Inflammatory macrophage treated with lipopolysaccharide for 4 hours (primary cell): ENCODE results near the gene DYRK1A.
"Not testable (repeated sequence)": the region's sequence is repeated elsewhere in the genome, so short reads cannot be mapped to it uniquely, and the experiment has no call there.

Experiments used
- DNase-seq: peaks from one replicate; pipeline ENCODE4 v3.0.0-alpha.2; 2020

The DYRK1A gene

DNA sequence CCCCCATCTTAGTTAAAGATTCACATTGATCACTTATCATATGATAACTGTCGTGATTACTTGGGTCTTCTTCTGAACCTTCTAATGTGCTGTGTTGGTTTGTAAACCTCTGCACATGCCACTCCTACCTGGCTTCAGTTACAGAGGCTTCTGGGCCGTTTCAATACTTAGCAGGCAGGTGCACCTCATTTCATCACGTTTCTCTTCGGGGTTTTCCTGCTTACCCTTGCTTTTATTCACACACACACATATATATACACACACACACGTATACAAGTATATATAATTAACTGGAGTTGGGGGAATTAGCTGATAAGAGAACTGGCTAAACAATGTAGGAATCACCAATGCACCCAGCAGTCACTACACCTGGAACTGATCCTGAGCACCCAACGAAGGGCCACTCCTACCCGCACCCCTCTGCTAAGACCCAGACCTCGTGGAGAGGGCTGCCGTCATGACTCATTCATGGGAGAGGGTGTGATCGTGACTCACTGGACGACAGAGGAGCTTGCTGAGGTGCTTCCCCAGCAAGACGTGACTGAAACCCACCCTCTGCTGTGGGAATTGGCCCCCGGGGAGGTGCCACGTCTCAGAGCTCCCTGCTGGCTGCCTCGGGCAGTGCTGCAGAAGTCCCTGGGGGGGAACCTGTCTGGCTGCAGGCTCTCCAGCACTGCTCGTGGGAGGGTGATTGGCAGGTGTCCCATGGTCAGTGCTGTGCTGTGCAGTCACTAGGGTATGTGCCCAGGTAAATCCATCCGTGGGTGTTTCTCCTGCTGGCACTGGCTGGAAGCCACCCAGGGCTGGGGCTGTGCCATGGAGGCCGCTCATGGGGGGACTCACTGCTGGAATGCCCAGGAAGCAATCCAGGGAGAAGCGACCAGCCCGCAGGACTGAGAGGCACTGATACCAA lies 166.6 kb downstream of the DYRK1A start:
- no peak for DNase-seq

DNA sequence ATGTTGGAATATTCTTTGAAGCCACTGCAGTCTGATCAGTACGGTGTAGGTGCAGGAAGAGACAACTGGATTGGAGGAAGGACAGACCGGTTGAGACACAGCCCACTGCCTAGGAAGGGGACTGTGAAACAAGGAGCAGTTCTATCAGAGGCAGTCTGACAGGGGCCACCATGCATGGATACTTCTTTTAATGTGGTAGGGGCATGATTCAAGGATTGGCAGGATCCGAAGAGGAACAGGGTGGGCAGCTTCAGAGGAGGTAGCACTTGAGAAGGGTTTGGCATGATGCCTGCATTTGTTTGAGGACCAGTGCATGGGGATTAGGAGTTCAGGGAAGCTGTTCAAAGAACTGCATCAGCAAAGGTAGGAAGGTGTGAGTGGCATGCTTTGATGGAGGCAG lies 167.9 kb downstream of the DYRK1A start:
- DNase-seq, result no peak

DNA sequence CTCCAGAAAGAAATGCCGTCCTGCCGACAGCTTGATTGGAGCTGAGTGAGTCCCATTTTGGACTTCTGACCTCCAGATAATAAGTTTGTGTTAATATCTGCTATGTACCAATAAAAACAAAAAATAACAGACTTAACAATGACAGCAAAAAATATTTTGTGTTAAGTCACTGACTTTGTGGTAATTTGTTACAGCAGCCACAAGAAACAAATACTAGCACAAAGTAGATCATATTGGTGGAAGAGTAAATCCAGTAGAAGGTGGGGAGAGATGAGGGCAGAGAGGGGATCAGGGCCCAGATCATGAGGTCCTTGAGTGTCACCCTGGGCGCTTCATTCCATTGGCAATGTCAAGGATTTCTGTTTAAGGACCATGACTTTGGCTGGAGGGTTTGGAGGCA lies 168.6 kb downstream of the DYRK1A start:
- DNase-seq, result no peak

DNA sequence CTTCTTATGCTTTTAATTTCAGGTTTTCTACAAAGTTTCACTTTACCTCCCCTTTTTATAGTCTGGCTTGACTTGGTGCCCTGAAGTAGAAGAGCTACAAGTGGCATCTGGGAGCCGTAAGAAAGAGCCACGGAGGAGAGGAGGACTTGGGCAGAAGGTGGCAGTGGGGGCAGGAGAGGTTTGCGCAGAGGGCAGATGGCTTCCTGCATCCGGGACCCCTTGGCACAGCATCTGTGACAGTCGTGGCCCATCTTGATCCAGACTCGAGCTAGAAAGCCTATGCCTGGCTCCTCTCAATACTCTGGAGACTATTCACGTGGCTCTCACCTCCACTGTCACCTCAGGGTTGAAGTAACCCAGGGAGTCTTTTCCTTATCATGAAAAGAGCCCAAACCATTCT lies 169.1 kb downstream of the DYRK1A start:
- DNase-seq, result no peak

DNA sequence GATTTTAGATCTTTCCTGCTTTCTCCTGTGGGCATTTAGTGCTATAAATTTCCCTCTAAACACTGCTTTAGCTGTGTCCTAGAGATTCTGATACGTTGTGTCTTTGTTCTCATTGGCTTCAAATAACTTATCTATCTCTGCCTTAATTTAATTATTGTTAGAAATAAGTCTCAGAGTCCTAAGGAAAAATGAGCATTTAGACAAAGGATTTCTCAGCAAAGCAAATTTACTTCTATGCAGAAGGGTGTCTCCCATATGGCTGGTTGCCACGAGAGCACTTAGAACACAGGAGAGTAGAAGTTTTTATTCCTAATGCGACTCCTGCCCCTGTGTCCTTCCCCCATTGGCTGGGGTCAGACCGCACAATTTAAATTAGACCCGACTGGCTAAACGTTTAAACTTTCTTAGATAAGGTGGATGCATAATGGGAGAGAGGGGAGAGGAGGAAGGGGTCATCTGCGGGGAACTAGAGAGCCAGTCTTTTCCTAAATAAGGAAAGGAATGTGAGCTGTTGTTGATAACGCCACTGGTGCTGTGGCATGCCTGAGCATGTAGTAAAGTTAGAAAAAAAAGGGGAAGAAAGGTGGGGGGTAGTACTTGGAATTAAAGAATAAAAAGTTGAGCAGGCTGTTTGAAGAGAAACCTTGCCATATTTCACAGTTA lies 170.2 kb downstream of the DYRK1A start:
- no peak for DNase-seq

DNA sequence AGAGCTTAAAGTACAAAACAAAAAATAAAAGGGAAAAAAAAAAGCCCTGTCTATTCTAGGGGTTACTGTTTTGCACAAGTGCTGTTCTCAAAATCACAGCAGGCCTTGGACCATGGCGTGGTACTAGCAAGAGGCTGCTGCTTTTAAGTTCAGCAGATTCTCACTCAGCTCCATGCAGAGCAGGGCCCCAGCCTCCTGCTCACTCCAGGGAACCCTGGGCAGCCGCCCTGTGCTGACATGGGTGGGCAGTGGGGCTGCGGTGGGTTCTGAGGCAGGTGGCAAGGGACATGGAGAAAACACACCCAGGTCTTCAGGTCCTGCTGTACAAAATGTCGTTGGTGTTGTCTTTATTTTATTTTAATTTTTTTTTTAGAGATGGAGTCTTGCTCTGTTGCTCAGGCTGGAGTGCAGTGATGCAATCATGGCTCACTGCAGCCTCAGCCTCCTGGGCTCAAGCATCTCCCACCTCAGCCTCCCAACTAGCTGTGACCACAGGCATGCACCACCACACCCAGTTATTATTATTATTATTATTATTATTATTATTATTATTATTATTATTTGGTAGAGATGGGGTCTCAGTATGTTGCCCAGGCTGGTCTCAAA lies 170.9 kb downstream of the DYRK1A start:
- no peak for DNase-seq

DNA sequence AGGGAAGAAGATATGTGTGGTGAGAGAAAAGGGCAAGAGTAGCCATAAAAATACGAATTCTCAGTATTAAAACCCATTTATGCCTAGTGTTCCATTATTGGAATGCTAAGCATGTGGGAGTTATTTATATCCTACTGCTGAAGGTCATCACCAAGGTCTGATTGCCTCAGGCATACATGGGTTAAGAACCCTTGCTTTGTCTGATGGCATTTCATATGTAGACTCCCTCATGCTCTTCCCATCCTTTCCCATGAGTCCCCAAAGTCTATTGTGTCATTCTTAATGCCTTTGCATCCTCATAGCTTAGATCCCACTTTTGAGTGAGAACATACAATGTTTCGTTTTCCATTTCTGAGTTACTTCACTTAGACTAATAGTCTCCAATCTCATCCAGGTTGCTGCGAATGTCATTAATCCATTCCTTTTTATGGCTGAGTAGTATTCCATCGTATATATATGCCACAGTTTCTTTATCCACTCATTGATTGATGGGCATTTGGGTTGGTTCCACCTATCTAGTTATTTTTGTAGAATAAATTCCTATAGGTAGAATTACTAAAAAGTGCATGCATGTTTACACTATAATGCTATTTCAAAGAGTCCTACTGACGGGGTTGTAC lies 172.5 kb downstream of the DYRK1A start:
- no peak for DNase-seq

DNA sequence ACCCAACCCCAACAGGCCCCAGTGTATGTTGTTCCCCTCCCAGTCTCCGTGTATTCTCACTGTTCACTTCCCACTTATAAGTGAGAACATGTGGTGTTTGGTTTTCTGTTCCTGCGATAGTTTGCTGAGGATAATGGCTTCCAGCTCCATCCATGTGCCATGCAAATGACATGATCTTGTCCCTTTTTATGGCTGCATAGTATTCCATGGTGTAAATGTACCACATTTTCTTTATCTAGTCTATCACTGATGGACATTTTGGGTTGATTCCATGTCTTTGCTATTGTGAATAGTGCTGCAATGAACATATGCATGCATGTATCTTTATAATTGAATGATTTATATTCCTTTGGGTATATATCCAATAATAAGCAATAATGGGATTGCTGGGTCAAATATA lies 174.6 kb downstream of the DYRK1A start:
- DNase-seq, result not testable (repeated sequence)

DNA sequence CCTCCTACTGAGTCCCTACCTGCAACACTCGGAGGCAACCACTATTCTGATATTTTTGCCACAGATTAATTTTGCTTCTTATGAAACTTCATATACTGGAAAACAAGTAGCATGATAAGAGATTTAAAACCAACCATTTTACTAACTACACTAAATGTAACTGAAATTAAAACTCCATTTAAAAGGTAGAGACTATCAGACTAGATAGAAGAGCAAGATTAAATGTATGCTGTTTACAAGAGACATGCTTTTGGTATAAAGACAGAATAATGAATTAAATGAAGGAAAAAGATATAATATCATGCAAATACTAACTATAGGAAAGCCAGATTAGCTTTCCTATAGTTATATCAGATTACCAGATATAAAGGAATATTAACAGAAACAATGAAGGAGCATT lies 175.9 kb downstream of the DYRK1A start:
- no peak for DNase-seq

DNA sequence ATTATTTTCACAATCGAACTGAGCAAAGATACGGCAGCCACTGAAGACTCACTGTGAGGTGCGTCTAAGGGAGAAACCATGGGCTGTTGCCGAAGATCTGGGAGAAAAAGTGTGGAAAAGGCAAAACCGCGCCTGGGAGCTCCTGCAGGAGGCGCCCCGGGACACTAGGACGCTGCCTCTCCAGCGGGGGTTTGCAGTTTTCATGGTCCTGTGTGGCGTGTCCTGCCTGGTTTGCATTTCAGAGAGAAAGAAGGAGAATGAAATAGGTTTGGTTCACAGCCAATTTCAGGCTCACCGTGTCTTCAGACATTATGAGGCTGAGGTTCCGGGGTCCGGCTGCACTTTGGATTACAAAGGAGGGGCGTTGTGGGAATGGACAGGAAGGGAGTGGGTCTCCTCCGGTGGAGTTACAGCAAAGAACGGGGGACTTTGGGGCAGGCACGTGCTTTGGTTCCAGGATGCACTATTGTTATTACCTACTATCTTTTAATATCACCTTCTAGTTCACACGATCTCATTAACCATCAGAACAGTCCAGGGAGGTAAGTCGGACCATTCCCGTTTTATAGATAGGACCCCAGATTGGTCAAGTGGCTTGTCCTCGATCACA lies 179.8 kb downstream of the DYRK1A start:
- no peak for DNase-seq

DNA sequence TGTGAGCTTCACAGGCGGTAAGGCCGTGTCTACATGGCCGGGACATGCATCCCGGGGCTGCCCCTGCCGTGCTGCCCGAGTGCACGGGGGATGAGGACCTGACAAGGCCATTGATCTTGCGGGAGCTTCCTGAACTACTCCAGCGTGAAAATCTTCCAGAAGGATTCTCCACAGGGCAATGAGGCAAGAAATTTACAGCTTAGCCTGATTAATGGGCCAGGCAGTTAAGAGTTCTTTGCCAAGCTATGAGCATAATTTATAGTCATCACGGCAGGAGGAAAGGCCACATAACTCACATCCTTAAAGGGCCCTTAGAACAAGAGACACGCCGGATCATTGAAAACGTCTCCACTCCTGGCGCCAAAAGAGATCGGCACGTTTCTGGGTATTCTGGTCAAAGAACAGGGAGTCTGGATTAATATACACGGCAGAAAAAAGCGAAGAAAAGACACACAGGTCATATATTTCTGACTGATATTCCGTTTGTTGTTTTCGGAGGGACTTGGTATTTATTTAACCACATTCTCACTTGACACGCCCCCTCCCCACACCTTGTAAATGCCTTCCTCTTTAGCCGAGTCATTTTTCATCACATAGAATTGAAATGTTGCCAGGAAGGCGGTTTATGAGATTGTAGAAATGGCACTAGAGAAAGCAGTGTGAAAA lies 180.5 kb downstream of the DYRK1A start:
- DNase-seq, result no peak

DNA sequence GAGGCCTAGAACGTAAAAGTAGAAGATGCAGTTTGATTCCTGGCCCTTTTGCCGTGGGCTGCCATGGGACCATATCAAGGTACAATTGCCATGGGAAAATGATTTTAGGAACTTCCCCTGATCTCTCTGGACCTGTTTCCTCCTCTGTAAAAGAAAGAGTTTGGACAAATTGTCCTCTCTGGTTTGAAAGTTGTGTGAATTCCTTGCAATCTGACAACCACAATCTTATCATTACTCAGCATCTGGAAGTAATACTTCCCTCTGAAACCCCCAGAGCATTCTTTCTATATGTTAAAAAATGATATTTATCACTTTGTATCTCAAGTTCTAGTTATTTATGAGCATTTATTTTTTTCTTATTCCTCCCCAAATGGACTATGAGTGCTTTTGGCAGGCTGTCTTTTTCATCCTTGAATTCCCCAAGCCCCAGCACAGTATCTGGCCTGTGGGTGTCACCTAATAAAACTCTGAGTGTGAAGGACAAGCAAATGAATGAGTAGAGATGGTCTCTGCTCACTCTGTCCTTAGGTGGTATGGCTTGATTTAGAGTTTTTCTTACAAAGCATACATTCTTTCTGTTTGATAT lies 181.1 kb downstream of the DYRK1A start:
- no peak for DNase-seq

DNA sequence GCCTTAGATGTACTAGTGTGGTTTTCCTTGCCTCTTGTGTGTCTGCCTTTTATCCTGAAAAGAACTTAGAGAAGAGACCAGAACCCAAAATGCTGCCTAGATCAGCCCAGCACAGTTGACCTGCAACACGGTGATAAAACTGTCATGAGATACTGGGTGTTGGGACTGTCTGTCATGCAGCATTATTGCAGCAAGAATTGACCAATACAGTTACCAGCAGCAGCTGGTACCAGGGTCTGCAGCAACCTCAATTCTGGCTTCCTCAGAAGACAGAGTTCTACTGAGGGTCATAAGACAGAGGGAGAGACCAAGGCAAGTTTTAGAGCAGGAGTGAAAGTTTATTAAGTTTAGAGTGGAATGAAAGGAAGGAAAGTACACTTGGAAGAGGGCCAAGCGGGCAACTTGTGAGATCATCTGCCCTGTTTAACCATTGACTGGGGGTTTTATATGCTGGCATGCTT lies 182.0 kb downstream of the DYRK1A start:
- DNase-seq, result no peak

DNA sequence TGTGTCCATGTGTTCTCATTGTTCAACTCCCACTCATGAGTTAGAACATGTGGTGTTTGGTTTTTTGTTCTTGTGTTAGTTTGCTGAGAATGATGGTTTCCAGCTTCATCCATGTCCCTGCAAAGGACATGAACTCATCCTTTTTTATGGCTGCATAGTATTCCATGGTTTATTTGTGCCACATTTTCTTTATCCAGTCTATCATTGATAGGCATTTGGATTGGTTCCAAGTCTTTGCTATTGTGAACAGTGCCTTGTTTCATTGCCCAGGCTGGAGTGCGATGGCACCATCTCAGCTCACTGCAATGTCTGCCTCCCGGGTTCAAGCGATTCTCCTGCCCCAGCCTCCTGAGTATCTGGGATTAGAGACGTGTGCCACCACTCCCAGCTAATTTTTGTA lies 183.2 kb downstream of the DYRK1A start:
- DNase-seq, result not testable (repeated sequence)

DNA sequence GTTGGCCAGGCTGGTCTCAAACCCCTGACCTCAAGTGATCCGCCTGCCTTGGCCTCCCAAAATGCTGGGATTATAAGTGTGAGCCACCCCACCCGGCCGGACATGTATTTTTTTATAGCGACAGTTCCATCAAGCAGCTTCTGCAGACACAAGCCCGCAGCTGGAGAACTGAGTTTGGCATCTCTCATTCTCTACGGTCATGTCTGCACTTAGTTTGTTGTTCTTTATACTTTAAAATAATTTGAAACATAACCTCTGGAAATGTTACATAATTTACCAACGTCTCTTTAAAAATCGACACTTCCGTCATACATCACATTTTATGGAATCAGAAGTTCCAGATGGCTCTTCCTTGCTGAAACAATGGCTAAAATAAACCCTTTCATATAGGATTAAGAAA lies 183.6 kb downstream of the DYRK1A start:
- DNase-seq, result no peak

DNA sequence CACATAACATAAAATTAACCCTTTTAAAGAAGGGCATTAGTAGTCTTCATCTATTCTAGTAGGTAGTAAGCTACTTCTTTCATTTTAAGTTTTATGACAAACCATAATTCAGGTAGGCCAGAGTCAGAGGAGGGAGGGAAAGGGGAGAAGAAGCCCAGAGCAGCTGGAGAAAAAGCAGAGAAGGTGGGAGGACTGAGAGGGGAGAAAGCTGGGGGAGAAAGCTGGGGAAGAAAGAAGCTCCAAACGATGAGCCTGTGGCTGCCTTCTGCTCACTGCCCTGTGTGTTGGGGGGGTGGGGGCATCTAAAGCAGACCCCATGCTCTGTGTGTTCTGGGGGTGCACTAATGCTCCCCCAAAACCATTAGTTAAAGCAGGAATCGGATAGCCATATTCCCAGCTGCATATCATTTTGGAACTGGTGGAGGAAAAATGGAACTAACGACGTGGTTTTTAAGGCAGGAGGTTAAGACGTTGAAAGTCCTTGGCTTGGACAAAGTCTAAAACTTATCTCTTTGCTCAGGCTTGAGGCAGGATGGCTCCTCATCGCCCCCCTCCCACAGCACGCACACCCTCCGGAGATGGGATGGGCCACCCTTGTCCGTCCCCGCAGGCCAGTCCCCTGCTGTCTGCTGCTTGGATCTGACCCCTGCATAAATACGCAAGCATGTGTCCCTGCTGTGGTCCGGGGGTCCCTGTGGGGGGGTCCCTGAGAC lies 184.2 kb downstream of the DYRK1A start:
- no peak for DNase-seq

DNA sequence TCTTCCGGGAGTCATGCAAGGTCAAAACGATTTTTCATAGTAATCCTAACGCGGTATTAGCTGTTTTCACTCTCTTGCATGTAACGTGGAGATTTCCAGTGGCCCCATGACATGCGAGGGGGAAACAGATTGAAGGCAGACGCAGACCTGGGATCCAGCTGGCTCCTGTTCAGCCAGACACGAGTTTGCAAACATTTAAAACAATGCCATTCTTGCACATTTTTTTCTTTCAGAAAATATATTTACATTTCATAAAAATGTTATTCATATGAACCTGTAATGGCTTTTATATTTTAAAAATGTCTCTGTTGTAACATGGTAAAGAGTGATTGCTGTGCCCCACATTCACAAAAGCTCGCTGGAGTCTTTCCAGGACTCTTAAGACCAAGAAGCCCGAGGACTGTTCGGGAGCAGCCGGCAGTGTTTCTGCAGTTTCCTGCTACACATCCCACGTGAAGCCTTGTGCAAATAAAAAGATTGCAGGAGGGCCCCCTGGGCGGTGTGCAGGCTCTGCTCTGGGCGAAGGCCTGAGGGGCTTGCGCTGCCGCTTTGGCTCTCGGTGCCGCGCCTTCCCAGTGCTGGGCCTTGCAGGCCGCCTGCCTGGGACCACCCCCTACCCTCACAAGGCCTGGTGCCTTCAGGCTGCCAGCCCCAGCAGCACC lies 184.9 kb downstream of the DYRK1A start:
- no peak for DNase-seq

DNA sequence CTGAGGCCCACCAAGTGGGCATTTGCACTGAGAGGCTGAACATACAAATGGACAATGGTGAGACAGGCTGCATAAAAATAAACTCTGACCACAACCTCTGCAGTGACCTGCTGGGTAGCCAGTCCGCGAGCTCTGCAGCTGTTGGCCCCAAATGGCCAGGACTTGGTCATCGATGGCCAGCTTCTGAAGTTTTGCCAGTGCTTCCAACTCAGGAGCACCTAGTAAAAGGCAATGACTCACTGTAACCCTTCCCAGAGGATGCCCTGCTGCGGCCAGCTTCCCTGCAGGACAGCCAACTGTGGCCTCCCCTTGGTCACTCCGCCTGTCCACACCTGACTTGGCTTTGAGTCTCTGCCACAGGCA lies 185.4 kb downstream of the DYRK1A start:
- no peak for DNase-seq

DNA sequence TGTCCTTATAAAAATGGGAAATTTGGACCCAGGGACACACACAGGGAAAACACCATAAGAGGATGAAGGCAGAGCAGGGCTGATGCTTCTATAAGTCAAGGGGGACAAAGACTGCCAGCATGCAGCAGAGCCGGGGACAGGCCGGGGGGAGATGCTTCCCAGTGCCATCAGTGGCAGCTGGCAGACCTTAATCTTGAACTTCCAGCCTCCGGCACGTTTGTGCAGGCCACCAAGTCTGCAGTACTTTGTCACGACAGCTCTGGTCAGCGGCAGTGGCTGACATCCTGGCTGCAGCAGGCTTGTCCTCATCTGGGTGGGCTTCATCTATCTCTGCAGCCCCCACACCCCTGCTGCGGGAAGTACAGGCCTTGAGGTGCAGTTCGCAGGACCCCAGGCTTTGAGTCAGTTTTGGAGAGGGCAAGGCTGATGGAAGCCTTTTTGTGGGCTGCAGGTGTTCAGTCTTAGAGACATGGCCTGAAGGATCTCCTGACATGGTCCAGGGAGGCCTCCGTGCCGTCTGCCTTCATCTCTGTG lies 186.0 kb downstream of the DYRK1A start:
- DNase-seq, result no peak

DNA sequence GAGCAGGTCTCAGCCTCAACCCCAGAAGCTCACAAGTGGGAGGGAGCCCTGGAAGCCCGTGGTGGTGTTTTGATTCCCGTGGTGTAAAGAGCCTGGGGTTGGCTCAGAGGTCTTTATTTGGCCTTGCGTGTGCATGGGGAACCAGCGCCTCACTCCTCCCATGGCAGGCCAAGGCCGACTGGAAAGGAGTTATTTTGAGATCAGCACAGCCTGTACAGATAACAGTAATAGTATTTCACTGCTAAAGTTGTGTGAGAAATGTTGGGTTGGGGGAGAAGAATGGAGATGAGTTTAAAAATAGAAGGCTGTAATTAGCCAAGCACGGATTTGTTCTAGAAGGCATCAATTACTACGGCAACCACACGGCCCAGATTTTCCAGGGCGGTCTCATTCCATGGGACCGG lies 186.5 kb downstream of the DYRK1A start:
- DNase-seq, result no peak
